ENCODE results near the gene OCSTAMP. TPM values are rescaled to one million over a fixed set of nuclear protein-coding genes. Genes with fewer than 3 reads are reported as not detected.

Gene OCSTAMP
- total and polyA plus RNA-seq, 10 donors, result not detected

DNA sequence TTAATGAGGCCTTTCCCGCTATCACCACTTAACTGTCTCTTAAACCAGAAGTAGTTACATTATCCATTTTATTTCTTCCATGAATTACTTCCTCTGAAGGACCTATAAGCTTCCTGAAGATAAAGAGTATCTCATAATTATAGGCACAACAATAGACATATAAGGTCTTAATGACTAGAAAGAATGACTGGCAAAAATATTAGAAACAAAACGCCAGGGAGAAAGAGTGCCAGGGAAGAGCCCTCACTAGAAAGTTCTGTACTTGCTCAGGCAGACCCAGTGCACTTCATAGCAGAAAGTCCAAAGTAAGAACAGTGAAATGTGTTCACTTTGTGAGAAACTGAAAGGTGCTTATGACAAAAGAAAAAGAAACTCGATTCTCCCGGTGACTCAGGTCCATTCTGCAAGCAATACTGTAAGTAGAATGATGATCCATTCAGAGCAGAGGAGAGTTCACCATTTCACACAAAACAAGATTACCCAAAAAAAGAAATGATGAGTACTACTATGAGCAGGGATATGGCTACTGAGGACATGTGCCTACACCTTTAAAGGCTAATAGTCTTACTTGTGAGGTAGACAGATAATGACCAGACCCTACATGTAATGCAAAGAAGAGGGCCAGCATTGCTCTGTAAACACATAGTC, 42.6 kb downstream of the OCSTAMP start:
- intact Hi-C loops (cut with DNase I; ENCODE audit: low total_unique reads), result no loop called here
- 72 to 87% (median 76%) methylated on average over 4 of the region's 4 CpGs for WGBS, 5 donors
- no peak overlapping the region for H3K4me3 ChIP-seq
- H3K9me3 ChIP-seq, result peaks cover 0 to 15% (median 8%) of the 10 kb centered on the region in 8 donors
- no peak for DNase-seq
- H3K27ac ChIP-seq, result no peak overlapping the region
- H3K27me3 ChIP-seq (replicated peaks in 1 of 7), result peaks cover 0 to 4% (median 0%) of the 10 kb centered on the region in 7 donors
- no peaks in the 10 kb centered on the region for H3K36me3 ChIP-seq
- TF ChIP-seq POLR2A (IDR thresholded peaks at IDR 0.05) (no peak), POLR2AphosphoS5 (IDR thresholded peaks at IDR 0.05) (no peak), CTCF (IDR thresholded peaks at IDR 0.05 in 8 of 11, conservative IDR thresholded peaks at IDR 0.05 in 3 of 11) (no peak)
- H3K4me1 ChIP-seq, result peaks cover 0 to 7% (median 2%) of the 10 kb centered on the region in 6 donors

- H3K36me3 ChIP-seq, result no peaks in the 10 kb centered on the region
- no peaks in the 10 kb centered on the region for H3K4me1 ChIP-seq
- DNase-seq, result no peak
- H3K27ac ChIP-seq, result no peak overlapping the region
- peaks cover 14 to 39% (median 31%) of the 10 kb centered on the region in 8 donors for H3K9me3 ChIP-seq
- no peak for TF ChIP-seq CTCF (IDR thresholded peaks at IDR 0.05 in 8 of 11, conservative IDR thresholded peaks at IDR 0.05 in 3 of 11)
- no peak for TF ChIP-seq POLR2AphosphoS5 (IDR thresholded peaks at IDR 0.05)
- TF ChIP-seq POLR2A (IDR thresholded peaks at IDR 0.05), result no peak
- 88 to 96% (median 95%) methylated on average over 3 of the region's 3 CpGs for WGBS, 5 donors
- no peaks in the 10 kb centered on the region for H3K27me3 ChIP-seq (replicated peaks in 1 of 7)
- H3K4me3 ChIP-seq, result no peak overlapping the region
- intact Hi-C loops (cut with DNase I; ENCODE audit: low total_unique reads), result no loop called here
Measured at GRCh38 chr20:46505506-46505905, 44.9 kb downstream of the OCSTAMP start.

DNA sequence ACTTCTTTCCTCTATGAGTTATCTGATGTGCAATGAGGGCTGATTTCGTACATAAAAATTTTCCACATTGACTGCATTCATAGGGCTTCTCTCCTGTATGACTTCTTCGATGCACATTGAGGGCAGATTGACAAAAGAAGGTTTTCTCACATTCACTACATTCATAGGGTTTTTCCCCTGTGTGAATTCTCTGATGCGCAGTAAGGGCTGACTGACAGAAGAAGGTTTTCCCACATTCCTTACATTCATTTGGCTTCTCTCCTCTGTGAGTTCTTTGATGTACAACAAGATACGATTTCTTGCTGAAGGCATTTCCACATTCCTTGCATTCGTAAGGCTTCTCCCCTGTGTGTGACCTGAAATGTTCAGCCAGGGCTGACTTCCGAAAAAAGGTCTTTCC, 48.5 kb downstream of the OCSTAMP start:
- TF ChIP-seq POLR2A (IDR thresholded peaks at IDR 0.05), result no peak
- TF ChIP-seq POLR2AphosphoS5 (IDR thresholded peaks at IDR 0.05), result no peak
- TF ChIP-seq CTCF (IDR thresholded peaks at IDR 0.05 in 8 of 11, conservative IDR thresholded peaks at IDR 0.05 in 3 of 11), result no peak
- no peak for DNase-seq
- Histone ChIP-seq H3K27me3 (replicated peaks in 1 of 7) (no peaks in the 10 kb centered on the region), H3K4me1 (no peaks in the 10 kb centered on the region), H3K9me3 (peaks cover 17 to 69% (median 47%) of the 10 kb centered on the region in 8 donors), H3K36me3 (no peaks in the 10 kb centered on the region), H3K4me3 (no peak overlapping the region), H3K27ac (no peak overlapping the region)
- WGBS, 5 donors, result 81 to 92% (median 89%) methylated on average over 6 of the region's 6 CpGs
- intact Hi-C loops (cut with DNase I; ENCODE audit: low total_unique reads), result no loop called here

DNA sequence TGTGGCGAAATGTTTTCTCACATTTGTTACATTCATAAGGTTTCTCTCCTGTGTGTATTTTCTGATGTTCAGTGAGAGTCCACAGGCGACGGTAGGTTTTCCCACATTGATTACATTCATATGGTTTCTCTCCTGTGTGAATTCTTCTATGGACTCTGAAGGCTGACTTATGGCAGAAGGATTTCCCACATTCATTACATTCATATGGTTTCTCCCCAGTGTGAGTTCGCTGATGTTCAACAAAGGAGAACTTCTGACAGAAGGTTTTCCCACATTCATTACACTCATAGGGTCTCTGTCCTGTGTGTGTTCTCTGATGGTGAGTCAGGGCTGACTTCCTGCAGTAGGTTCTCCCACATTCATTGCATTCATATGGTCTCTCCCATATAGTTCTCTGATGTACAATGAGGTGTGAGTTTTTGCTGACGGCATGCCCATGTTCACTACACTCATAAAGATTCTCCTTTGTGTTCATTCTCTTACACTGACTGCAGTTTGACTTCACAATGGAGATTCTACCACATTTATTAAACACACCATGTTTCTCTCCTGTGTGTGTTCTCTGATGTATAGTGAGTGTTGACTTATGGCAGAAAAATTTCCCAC, 49.0 kb downstream of the OCSTAMP start:
- H3K4me1 ChIP-seq, result no peaks in the 10 kb centered on the region
- peaks cover 17 to 72% (median 47%) of the 10 kb centered on the region in 8 donors for H3K9me3 ChIP-seq
- no peaks in the 10 kb centered on the region for H3K36me3 ChIP-seq
- H3K27ac ChIP-seq, result no peak overlapping the region
- DNase-seq, result no peak
- no peaks in the 10 kb centered on the region for H3K27me3 ChIP-seq (replicated peaks in 1 of 7)
- 91 to 97% (median 93%) methylated on average over 5 of the region's 5 CpGs for WGBS, 5 donors
- no peak overlapping the region for H3K4me3 ChIP-seq
- TF ChIP-seq CTCF (IDR thresholded peaks at IDR 0.05 in 8 of 11, conservative IDR thresholded peaks at IDR 0.05 in 3 of 11) (no peak), POLR2A (IDR thresholded peaks at IDR 0.05) (no peak), POLR2AphosphoS5 (IDR thresholded peaks at IDR 0.05) (no peak)
- intact Hi-C loops (cut with DNase I; ENCODE audit: low total_unique reads), result no loop called here
